ENCODE results near the gene GTPBP6. TPM values are rescaled to one million over a fixed set of nuclear protein-coding genes. Genes with fewer than 3 reads are reported as not detected.
"Not testable (repeated sequence)": the region's sequence is repeated elsewhere in the genome, so short reads cannot be mapped to it uniquely, and the experiment has no call there.

The GTPBP6 gene
- total and polyA plus RNA-seq, 5 experiments from 2014 or later, result 37.2 to 101 (median 62.7) TPM

GRCh38 chrX:357693-358471 lies 39.3 kb upstream of the GTPBP6 start:
- peaks cover 0 to 43% (median 18%) of the 10 kb centered on the region in 9 donors for H3K9me3 Mint-ChIP-seq
- peak; percentile 96 to 99 for ATAC-seq
- peaks cover 17 to 36% (median 24%) of the 10 kb centered on the region in 4 donors for H3K4me1 Mint-ChIP-seq
- peak in 9 of 10 donors; percentile 11 to 81 (median 70) for DNase-seq
- POLR2A ChIA-PET, result no interaction called here
- H3K27ac Mint-ChIP-seq, result peak overlapping the region; percentile 90 to 99 (median 96)
- H3K36me3 Mint-ChIP-seq, result peaks cover 24 to 51% (median 44%) of the 10 kb centered on the region in 3 donors
- peak overlapping the region; percentile 52 to 82 (median 69) for H3K4me3 Mint-ChIP-seq
- H3K27me3 Mint-ChIP-seq, result no peaks in the 10 kb centered on the region

DNA sequence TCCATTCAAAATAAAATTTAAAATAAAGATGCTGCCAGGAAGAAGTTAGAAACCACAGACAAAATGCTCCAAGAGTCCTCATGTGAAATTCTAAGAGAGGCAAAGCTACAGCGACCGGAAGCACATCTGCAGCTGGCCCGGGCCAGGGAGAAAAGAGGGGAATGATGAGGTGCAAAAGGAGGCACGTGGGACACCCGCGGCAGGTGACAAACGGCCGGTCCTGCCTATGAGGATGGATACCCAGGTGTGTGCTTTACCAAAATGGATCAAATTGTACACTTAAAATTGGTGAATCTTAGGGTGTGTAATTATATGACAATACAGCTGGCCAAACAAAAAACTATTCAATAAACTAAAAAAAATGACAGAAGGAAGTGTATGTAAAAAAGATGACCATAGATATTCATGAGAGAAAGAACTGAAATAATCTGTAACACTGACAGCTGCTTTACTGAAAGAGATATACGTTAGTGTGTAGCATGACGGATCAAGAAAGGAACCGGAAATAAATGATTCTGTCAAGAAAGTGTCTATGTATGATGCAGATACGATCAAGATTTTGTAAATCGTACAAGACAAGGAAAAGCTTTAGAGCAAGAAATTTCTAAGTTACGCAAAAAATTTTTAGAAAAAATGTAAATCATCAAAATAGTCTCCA lies 38.6 kb upstream of the GTPBP6 start:
- Mint-ChIP-seq H3K27ac (peak overlapping the region; percentile 90 to 99 (median 96)), H3K36me3 (peaks cover 21 to 49% (median 40%) of the 10 kb centered on the region in 3 donors), H3K4me1 (peaks cover 17 to 36% (median 23%) of the 10 kb centered on the region in 4 donors), H3K4me3 (peak overlapping the region; percentile 52 to 82 (median 69)), H3K27me3 (no peaks in the 10 kb centered on the region), H3K9me3 (peaks cover 0 to 39% (median 16%) of the 10 kb centered on the region in 9 donors)
- DNase-seq (no peak), ATAC-seq (peak; percentile 49 to 55)
- POLR2A ChIA-PET, result no interaction called here

DNA sequence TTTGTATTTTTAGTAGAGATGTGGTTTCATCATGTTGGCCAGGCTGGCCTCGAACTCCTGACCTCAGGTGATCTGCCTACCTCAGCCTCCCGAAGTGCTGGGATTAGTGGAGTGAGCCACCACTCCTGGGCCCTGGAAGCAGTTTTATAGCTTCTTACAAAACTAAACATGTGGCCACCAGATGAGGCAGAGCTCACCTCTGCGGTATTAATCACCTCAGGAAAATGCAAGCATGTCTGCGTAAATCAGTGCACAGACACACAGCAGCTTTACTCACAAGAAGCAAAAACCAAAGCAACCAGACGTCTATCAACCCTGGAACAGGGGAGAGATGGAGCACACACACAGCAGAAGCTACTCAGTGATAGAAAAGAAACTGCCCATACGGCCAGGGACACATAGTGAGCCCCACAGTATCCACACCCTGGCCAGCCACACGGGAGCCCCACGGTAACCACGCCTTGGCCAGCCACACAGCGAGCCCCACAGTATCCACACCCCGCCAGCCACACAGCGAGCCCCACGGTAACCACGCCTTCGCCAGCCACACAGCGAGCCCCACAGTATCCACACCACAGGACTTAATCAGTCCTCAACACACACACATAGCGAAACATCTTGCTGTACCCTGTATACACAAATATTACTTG lies 37.9 kb upstream of the GTPBP6 start:
- H3K9me3 Mint-ChIP-seq, result peaks cover 0 to 35% (median 14%) of the 10 kb centered on the region in 9 donors

GRCh38 chrX:355329-356050 lies 36.9 kb upstream of the GTPBP6 start:
- no peak for DNase-seq
- peak overlapping the region in 1 of 10 donors; percentile 49 for H3K4me3 Mint-ChIP-seq
- peak overlapping the region in 8 of 10 donors; percentile 11 to 97 (median 78) for H3K27ac Mint-ChIP-seq
- POLR2A ChIA-PET, result no interaction called here
- no peaks in the 10 kb centered on the region for H3K27me3 Mint-ChIP-seq
- H3K4me1 Mint-ChIP-seq, result peaks cover 17 to 35% (median 22%) of the 10 kb centered on the region in 4 donors
- H3K9me3 Mint-ChIP-seq, result peaks cover 0 to 26% (median 13%) of the 10 kb centered on the region in 9 donors
- ATAC-seq, result no peak
- peaks cover 19 to 40% (median 31%) of the 10 kb centered on the region in 3 donors for H3K36me3 Mint-ChIP-seq

More for the DNA sequence above, 37.9 kb upstream of the GTPBP6 start:
- POLR2A ChIA-PET, result no interaction called here
- no peak for ATAC-seq
- H3K4me3 Mint-ChIP-seq, result peak overlapping the region in 7 of 10 donors; percentile 66 to 82 (median 72)
- H3K36me3 Mint-ChIP-seq, result peaks cover 19 to 47% (median 37%) of the 10 kb centered on the region in 3 donors
- H3K27me3 Mint-ChIP-seq, result no peaks in the 10 kb centered on the region
- peaks cover 17 to 35% (median 22%) of the 10 kb centered on the region in 4 donors for H3K4me1 Mint-ChIP-seq
- DNase-seq, result no peak
- H3K27ac Mint-ChIP-seq, result peak overlapping the region; percentile 90 to 99 (median 96)

DNA sequence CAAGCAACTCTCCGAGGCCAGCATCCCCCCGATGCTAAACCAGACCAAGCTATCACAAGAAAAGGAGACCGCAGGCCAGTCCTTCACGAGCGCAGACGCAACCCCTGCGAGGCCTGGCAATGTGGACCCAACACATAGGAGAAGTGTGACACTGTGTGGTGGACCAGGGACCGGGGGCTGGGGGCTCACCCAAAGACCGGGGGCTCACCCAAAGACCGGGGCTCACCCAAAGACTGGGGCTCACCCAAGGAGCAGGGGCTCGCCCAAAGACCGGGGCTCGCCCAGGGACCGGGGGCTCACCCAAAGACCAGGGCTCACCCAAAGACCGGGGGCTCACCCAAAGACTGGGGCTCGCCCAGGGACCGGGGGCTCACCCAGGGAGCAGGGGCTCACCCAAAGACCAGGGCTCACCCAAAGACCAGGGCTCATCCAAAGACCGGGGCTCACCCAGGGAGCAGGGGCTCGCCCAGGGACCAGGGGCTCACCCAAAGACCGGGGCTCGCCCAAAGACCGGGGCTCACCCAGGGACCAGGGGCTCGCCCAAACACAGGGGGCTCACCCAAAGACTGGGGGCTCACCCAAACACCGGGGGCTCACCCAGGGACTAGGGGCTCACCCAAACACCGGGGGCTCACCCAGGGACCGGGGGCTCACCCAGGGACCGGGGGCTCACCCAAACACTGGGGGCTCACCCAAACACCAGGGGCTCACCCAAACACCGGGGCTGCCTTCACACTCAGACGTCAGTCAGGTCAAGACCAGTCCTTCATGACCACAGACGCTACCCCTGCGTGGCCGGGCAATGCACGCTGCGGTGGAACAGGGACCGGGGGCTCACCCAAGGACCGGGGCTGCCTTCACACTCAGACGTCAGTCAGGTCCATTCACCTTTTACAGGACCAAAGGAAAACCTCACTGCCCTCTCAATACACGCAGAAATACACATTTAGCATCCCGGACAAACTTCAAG lies 35.3 kb upstream of the GTPBP6 start:
- Mint-ChIP-seq H3K27me3 (no peaks in the 10 kb centered on the region), H3K27ac (peak overlapping the region in 3 of 10 donors; percentile 18 to 78 (median 65)), H3K4me3 (no peak overlapping the region), H3K36me3 (peaks cover 10 to 30% (median 27%) of the 10 kb centered on the region in 3 donors), H3K9me3 (peaks cover 0 to 12% (median 7%) of the 10 kb centered on the region in 9 donors), H3K4me1 (peaks cover 17 to 34% (median 26%) of the 10 kb centered on the region in 4 donors)
- POLR2A ChIA-PET, result no interaction called here
- no peak for ATAC-seq
- DNase-seq, result no peak

DNA sequence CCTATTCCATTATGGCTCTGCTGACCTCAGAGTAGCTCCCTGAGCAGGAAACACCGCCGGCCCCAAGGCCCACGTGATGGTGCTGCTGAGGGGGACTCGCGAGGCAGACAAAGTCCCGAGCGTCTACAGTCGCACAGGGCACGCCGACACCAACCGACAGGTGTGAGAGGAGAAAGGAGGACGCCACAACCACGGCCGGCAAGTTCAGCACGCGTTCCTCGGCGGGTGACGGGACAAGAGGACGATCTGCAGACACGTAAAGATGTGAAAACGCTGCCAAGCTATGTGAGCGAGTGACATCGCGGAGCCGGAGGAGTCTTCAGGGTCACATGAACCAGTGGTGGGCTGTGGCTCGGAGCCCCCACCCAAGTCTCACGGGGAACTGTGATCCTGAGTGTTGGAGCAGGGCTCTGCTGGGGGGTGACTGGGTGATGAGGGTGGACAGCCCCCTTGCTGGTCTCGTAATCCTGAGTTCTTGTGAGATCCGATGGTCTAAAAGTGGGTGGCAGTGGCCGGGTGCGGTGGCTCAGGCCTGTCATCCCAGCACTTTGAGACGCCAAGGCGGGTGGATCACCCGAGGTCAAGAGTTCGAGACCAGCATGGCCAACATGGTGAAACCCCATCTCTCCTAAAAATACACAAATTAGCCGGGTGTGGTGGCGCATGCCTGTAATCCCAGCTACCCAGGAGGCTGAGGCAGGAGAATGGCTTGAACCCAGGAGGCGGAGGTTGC lies 34.2 kb upstream of the GTPBP6 start:
- H3K27me3 Mint-ChIP-seq, result no peaks in the 10 kb centered on the region
- H3K27ac Mint-ChIP-seq, result peak overlapping the region in 2 of 10 donors; percentile 43 to 48
- H3K9me3 Mint-ChIP-seq, result peaks cover 0 to 8% (median 5%) of the 10 kb centered on the region in 9 donors
- POLR2A ChIA-PET, result no interaction called here
- H3K4me3 Mint-ChIP-seq, result peak overlapping the region in 1 of 10 donors; percentile 49
- ATAC-seq, result no peak
- H3K36me3 Mint-ChIP-seq, result peaks cover 8 to 29% (median 24%) of the 10 kb centered on the region in 3 donors
- peaks cover 14 to 30% (median 27%) of the 10 kb centered on the region in 4 donors for H3K4me1 Mint-ChIP-seq
- DNase-seq, result no peak

- Mint-ChIP-seq H3K27ac (peak overlapping the region in 2 of 10 donors; percentile 37 to 48), H3K27me3 (no peaks in the 10 kb centered on the region), H3K36me3 (peaks cover 3 to 27% (median 20%) of the 10 kb centered on the region in 3 donors), H3K9me3 (peaks cover 0 to 4% (median 0%) of the 10 kb centered on the region in 9 donors), H3K4me3 (no peak overlapping the region), H3K4me1 (peaks cover 8 to 25% (median 21%) of the 10 kb centered on the region in 4 donors)
- POLR2A ChIA-PET, result no interaction called here
- DNase-seq, result no peak
- ATAC-seq, result no peak
Observed at GRCh38 chrX:352181-352580, 33.6 kb upstream of the GTPBP6 start.

DNA sequence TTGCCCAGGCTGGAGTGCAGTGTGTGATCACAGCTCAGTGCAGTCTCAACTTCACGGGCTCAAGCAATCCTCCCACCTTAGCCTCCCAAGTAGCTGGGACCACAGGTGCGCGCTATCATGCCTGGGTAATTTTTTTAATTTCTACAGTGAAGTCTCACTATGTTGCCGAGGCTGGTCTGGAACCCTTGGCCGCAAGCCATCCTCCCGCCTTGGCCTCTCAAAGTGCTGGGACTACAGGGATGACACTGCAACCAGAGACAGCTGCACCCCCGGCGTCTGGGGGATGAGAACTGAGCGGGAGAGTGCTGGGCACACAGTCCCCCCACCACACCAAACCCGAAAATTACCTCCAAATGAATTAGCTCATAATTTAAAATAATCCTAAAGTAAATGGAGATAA lies 33.1 kb upstream of the GTPBP6 start:
- POLR2A ChIA-PET, result no interaction called here
- ATAC-seq (no peak), DNase-seq (no peak)
- H3K27me3 Mint-ChIP-seq, result no peaks in the 10 kb centered on the region
- peak overlapping the region in 1 of 10 donors; percentile 37 for H3K27ac Mint-ChIP-seq
- H3K9me3 Mint-ChIP-seq, result peaks cover 0 to 2% (median 0%) of the 10 kb centered on the region in 9 donors
- H3K4me3 Mint-ChIP-seq, result no peak overlapping the region
- H3K36me3 Mint-ChIP-seq, result peaks cover 0 to 30% (median 18%) of the 10 kb centered on the region in 3 donors
- peaks cover 4 to 20% (median 17%) of the 10 kb centered on the region in 4 donors for H3K4me1 Mint-ChIP-seq

DNA sequence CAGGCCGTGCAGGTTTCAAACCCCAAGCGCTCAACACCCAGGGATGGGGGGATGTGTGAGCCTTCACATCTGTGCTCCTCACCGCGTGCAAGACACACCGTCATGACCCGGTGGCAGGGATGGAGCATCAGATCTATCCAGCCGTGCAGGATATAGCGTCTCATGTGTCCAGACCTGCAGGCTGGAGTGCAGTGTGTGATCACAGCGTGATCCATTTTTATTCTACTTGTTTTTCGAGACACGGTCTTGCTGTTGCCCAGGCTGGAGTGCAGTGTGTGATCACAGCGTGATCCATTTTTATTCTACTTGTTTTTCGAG lies 32.7 kb upstream of the GTPBP6 start:
- Mint-ChIP-seq H3K4me1 (peaks cover 0 to 18% (median 13%) of the 10 kb centered on the region in 4 donors), H3K36me3 (peaks cover 0 to 31% (median 18%) of the 10 kb centered on the region in 3 donors)
- ATAC-seq, H3K4me3 Mint-ChIP-seq, POLR2A ChIA-PET, DNase-seq, H3K9me3 Mint-ChIP-seq, H3K27me3 Mint-ChIP-seq, H3K27ac Mint-ChIP-seq: not testable (repeated sequence)

DNA sequence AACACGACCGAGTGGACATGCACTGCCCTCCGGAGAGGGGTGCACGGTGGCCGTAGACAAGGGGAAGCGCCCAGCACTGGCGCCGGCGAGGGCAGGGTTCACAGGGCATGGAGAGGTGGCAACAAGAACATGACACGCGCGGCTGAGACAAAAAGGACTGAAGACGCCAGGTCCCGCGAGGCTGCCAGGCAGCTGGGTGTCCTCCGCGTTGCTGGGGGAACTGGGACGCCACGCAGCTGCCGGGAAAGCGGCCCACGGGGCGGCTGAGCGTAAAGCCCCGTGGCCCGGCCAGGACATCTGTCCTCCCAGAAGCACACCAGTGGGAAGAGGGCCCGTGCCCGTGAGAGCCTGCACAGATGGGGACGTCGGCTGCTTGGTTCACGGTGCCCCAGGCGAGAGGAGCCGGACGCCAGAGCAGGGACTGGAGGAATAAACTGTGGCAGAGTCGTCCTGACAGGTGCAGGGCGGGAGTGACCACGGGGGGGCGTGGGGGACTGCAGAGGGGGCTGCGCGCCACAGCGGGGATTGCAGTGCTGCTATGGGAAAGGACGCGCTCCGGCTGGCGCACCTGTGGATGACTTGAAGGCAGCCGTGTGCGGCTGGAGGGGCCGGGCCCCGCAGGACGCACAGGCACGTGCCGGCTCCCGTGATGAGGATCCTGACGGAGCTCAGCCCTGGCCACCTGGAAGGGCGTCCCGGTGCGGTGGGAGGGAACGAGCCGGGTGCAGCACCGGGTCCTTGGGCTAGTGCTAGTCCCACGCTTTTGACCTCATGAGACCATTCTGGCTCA lies 32.1 kb upstream of the GTPBP6 start:
- H3K4me3 Mint-ChIP-seq, result no peak overlapping the region
- peak overlapping the region in 1 of 10 donors; percentile 86 for H3K27ac Mint-ChIP-seq
- POLR2A ChIA-PET, result no interaction called here
- H3K9me3 Mint-ChIP-seq, result peaks cover 0 to 2% (median 0%) of the 10 kb centered on the region in 9 donors
- peaks cover 0 to 28% (median 17%) of the 10 kb centered on the region in 3 donors for H3K36me3 Mint-ChIP-seq
- DNase-seq (no peak), ATAC-seq (no peak)
- no peaks in the 10 kb centered on the region for H3K27me3 Mint-ChIP-seq
- H3K4me1 Mint-ChIP-seq, result peaks cover 0 to 18% (median 10%) of the 10 kb centered on the region in 4 donors
